SU-DHL-6 (cell line): Measurements from ENCODE around the gene KCNE4.

Source experiments
- H2AFZ ChIP-seq: fragments of 200-600 bp; sonication (generic); 2 replicates; pipeline ENCODE4 v1.6.1; 2014; ENCODE audit warnings: low read depth, mild to moderate bottlenecking, moderate library complexity, mixed read lengths, antibody characterized with exemption, low read length; ENCODE audit not compliant: severe bottlenecking
- H3F3A ChIP-seq: fragments of 200-600 bp; shearing (Covaris generic); 2 replicates; pipeline ENCODE4 v1.6.0; 2016; ENCODE audit warnings: antibody characterized with exemption, mild to moderate bottlenecking; ENCODE audit not compliant: insufficient read depth
- H3K27ac ChIP-seq: fragments of 200-600 bp; sonication (generic); 2 replicates; pipeline ENCODE4 v1.5.1; 2016; ENCODE audit warnings: low read depth, mild to moderate bottlenecking, low read length, moderate library complexity, mixed read lengths
- H3K27me3 ChIP-seq: fragments of 200-600 bp; sonication (generic), shearing (Covaris generic); 2 replicates; pipeline ENCODE4 v1.6.0; 2014; ENCODE audit warnings: mild to moderate bottlenecking, low read length
- H3K36me3 ChIP-seq: fragments of 200-600 bp; sonication (generic); 2 replicates; pipeline ENCODE4 v1.6.1; 2014; ENCODE audit warnings: mild to moderate bottlenecking, low read length, mixed read lengths
- H3K4me2 ChIP-seq: fragments of 300-600, 200-600 bp; shearing (Covaris generic), sonication (generic); 2 replicates; pipeline ENCODE4 v1.6.0; 2014; ENCODE audit warnings: low read length, low read depth, mild to moderate bottlenecking; ENCODE audit not compliant: poor library complexity, severe bottlenecking
- H3K4me3 ChIP-seq: fragments of 200-600 bp; sonication (generic); 2 replicates; pipeline ENCODE4 v1.5.1; 2014; ENCODE audit warnings: antibody characterized with exemption, low read length, mild to moderate bottlenecking, mixed read lengths; ENCODE audit not compliant: insufficient read depth, poor library complexity, severe bottlenecking
- H3K79me2 ChIP-seq: fragments of 200-600 bp; sonication (generic); 2 replicates; pipeline ENCODE4 v1.6.1; 2014; ENCODE audit warnings: mild to moderate bottlenecking, low read length, moderate library complexity; ENCODE audit not compliant: insufficient read depth
- H3K9ac ChIP-seq: fragments of 200-600 bp; sonication (generic); 2 replicates; pipeline ENCODE4 v1.7.0; 2014; ENCODE audit warnings: mild to moderate bottlenecking, low read length
- H3K9me2 ChIP-seq: fragments of 200-600 bp; sonication (generic); replicated peaks from 2 replicates; pipeline ENCODE4 v1.6.1; 2014; ENCODE audit warnings: low read length; ENCODE audit not compliant: insufficient read depth
- H3K9me3 ChIP-seq: fragments of 200-600 bp; sonication (generic); 2 replicates; pipeline ENCODE4 v1.6.1; 2014; ENCODE audit warnings: low read length, mixed read lengths; ENCODE audit not compliant: insufficient read depth
- H4K20me1 ChIP-seq: fragments of 200-600 bp; sonication (generic); 2 replicates; pipeline ENCODE4 v1.6.1; 2014; ENCODE audit warnings: low read depth, mild to moderate bottlenecking, antibody characterized with exemption, low read length, moderate library complexity, mixed read lengths
- EZH2phosphoT487 ChIP-seq: fragments of 200-600 bp; sonication (generic), shearing (Covaris generic); conservative IDR thresholded peaks from 2 replicates; pipeline ENCODE4 v1.6.1; 2018; ENCODE audit warnings: mild to moderate bottlenecking, antibody characterized with exemption, low read length, moderate library complexity, mixed read lengths
- TF ChIP-seq, protein P1 (sequence below): fragments of 200-600 bp; sonication (generic); IDR thresholded peaks from one replicate; pipeline ENCODE4 v1.5.1; 2017; ENCODE audit warnings: antibody characterized with exemption, mild to moderate bottlenecking, low read length, moderate library complexity; ENCODE audit not compliant: insufficient read depth, poor library complexity, severe bottlenecking

Gene KCNE4

DNA sequence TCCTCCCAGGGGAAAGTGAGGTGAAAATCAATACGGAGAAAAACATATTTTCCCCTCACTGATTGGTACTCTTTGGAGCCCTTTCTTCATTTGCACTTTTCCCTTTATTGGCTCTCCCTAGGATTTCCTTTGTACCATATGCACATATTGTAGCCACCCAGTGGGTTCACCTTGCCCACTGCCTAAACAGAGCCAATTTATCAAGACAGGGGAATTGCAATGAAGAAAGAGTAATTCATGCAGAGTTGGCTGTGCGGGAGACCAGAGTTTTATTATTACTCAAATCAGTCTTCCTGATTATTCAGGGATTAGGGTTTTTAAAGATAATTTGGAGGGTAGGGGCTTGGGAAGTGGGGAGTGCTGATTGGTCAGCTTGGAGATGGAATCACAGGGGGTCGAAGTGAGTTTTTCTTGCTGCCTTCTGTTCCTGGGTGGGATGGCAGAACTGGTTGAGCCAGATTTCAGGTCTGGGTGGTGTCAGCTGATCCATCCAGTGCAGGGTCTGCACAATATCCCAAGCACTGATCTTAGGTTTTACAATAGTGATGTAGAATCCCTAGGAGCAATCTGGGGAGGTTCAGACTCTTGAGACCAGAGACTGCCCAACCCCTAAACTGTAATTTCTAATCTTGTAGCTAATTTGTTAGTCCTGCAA, 15.1 kb upstream of the KCNE4 start:
- H2AFZ ChIP-seq: no peak overlapping the region
- H3K4me3 ChIP-seq: no peak overlapping the region
- no peak for TF ChIP-seq EZH2phosphoT487
- no peaks in the 10 kb centered on the region for H3K36me3 ChIP-seq
- H3K9me2 ChIP-seq: no peaks in the 10 kb centered on the region
- H3K9me3 ChIP-seq: no peaks in the 10 kb centered on the region
- H3F3A ChIP-seq: no peaks in the 10 kb centered on the region
- no peaks in the 10 kb centered on the region for H4K20me1 ChIP-seq
- no peaks in the 10 kb centered on the region for H3K79me2 ChIP-seq
- no peak overlapping the region for H3K9ac ChIP-seq
- H3K4me2 ChIP-seq: no peak overlapping the region
- no peaks in the 10 kb centered on the region for H3K27me3 ChIP-seq
- no peak overlapping the region for H3K27ac ChIP-seq

DNA sequence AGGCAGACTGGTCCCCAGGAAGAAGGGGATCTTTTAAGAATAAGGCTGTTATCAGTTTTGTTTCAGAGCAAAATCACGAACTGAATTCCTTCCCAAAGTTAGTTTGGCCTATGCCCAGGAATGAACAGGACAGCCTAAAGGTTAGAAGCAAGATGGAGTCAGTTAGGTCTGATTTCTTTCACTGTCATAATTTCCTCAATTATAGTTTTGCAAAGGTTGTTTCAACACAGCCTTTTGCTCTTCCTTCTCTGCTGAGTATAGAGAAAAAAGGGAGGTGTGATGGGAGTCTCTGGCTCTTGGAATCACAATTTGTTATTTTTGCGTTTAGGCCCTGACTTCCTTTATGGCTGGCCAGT, 14.6 kb upstream of the KCNE4 start:
- Histone ChIP-seq H3K27me3 (no peaks in the 10 kb centered on the region), H3K79me2 (no peaks in the 10 kb centered on the region), H3F3A (no peaks in the 10 kb centered on the region), H3K9ac (no peak overlapping the region), H3K9me2 (no peaks in the 10 kb centered on the region), H3K36me3 (no peaks in the 10 kb centered on the region), H4K20me1 (no peaks in the 10 kb centered on the region), H3K4me3 (no peak overlapping the region), H3K27ac (no peak overlapping the region), H3K9me3 (no peaks in the 10 kb centered on the region), H3K4me2 (no peak overlapping the region), H2AFZ (no peak overlapping the region)
- no peak for TF ChIP-seq EZH2phosphoT487
- TF ChIP-seq, protein P1, sequence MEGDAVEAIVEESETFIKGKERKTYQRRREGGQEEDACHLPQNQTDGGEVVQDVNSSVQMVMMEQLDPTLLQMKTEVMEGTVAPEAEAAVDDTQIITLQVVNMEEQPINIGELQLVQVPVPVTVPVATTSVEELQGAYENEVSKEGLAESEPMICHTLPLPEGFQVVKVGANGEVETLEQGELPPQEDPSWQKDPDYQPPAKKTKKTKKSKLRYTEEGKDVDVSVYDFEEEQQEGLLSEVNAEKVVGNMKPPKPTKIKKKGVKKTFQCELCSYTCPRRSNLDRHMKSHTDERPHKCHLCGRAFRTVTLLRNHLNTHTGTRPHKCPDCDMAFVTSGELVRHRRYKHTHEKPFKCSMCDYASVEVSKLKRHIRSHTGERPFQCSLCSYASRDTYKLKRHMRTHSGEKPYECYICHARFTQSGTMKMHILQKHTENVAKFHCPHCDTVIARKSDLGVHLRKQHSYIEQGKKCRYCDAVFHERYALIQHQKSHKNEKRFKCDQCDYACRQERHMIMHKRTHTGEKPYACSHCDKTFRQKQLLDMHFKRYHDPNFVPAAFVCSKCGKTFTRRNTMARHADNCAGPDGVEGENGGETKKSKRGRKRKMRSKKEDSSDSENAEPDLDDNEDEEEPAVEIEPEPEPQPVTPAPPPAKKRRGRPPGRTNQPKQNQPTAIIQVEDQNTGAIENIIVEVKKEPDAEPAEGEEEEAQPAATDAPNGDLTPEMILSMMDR: no peak

DNA sequence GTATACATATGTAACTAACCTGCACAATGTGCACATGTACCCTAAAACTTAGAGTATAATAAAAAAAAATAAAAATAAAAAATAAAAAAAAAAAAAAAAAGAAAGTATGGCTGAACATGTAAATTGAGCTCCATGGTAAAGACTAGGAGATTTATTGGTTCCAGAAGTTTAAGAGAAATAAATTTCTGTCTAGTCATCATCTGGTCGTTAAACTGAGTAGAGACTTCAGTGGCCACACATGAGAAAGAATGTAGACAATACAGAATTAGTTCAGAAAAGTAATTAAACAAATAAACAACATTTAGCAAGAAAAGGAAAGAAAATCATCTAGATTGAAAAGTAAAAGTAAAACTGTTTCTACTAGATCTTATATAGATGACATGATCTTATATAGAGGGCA, 12.4 kb upstream of the KCNE4 start:
- Histone ChIP-seq H3K36me3 (no peaks in the 10 kb centered on the region), H3K79me2 (no peaks in the 10 kb centered on the region), H3K9me3 (no peaks in the 10 kb centered on the region), H3K27me3 (no peaks in the 10 kb centered on the region), H4K20me1 (no peaks in the 10 kb centered on the region), H3F3A (no peaks in the 10 kb centered on the region), H3K9me2 (no peaks in the 10 kb centered on the region), H3K4me2 (no peak overlapping the region), H3K9ac (no peak overlapping the region), H2AFZ (no peak overlapping the region), H3K4me3 (no peak overlapping the region), H3K27ac (no peak overlapping the region)
- TF ChIP-seq, protein P1: no peak

DNA sequence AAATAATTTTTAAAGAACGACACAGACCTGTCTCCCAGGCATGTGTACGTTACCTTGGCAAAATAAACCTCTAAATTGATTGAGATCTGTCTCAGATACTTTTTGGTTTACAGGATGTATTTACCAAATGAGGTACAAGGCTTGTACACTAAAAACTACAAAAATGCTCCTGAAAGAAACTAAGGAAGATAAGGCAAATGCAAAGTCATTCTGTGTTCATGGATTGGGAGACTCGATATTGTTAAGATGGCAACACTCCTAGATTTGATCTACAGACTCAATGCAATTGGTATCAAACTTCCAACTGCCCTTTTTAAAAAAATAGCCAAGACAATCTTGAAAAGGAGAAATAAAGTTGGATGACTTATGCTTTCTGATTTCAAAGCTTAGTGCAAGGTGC, 11.5 kb upstream of the KCNE4 start:
- TF ChIP-seq EZH2phosphoT487: no peak
- TF ChIP-seq, protein P1: no peak
- Histone ChIP-seq H3F3A (no peaks in the 10 kb centered on the region), H3K27ac (no peak overlapping the region), H4K20me1 (no peaks in the 10 kb centered on the region), H2AFZ (no peak overlapping the region), H3K36me3 (no peaks in the 10 kb centered on the region), H3K9me3 (no peaks in the 10 kb centered on the region), H3K27me3 (no peaks in the 10 kb centered on the region), H3K9ac (no peak overlapping the region), H3K4me2 (no peak overlapping the region), H3K79me2 (no peaks in the 10 kb centered on the region), H3K4me3 (no peak overlapping the region), H3K9me2 (no peaks in the 10 kb centered on the region)
